HepG2 (cell line): Measurements from ENCODE around the gene TSPAN5. TPM values are rescaled to one million over a fixed set of nuclear protein-coding genes. Genes with fewer than 3 reads are reported as not detected.

Experiments used
- ATAC-seq: fragments of 200-7000 bp; cut with Tn5 transposase; 3 replicates; pipeline ENCODE4 v1.9.1; 2020; ENCODE audit warnings: mild to moderate bottlenecking, moderate library complexity
- BruUV-seq: library from RNA; stranded (reverse); fragments of 400-500 nt; replicated peaks from 2 replicates; lab custom pipeline; 2021; lab: Mats Ljungman, UMichigan
- CTCF ChIA-PET: fragments of 300-600 bp; formaldehyde crosslinking; extraction: SDS; loops from one replicate; lab custom pipeline; 2021; ENCODE audit warnings: low total read pairs, inconsistent platforms, low intra/inter-chr PET ratio; lab: Yijun Ruan, JAX
- POLR2A ChIA-PET: fragments of 350-600 bp; sonication (Branson Sonifier 250); formaldehyde crosslinking; loops from one replicate; lab custom pipeline; 2020; ENCODE audit warnings: antibody characterized with exemption, inconsistent platforms; lab: Yijun Ruan, JAX
- DNase-seq: peaks from one replicate; pipeline ENCODE4 v3.0.0-alpha.2; 2015; ENCODE audit warnings: low spot score
- FAIRE-seq: peaks from 3 replicates; lab custom pipeline; 2011; peaks lifted over from hg19 to GRCh38; lab: Jason Lieb, UNC
- H2AFZ ChIP-seq: one replicate; pipeline ENCODE4 v1.6.1; 2011; ENCODE audit warnings: low read length, inconsistent platforms
- H3K27ac ChIP-seq: fragments of 300-600 bp; 3 replicates; pipeline ENCODE4 v1.8.0; 2011; ENCODE audit warnings: mixed run types, mild to moderate bottlenecking, mixed read lengths, low read length, inconsistent platforms; ENCODE audit not compliant: insufficient read depth; ENCODE audit errors: extremely low read length
- H3K27me3 ChIP-seq, 2 experiments: fragments of 200-600 bp in 1 of 2; 2 replicates in 1 of 2; 3 replicates in 1 of 2; pipeline versions ENCODE4 v1.6.0 to v1.8.0; 2011; ENCODE audit warnings: low read length in 2 of 2, mild to moderate bottlenecking in 2 of 2, moderate library complexity in 2 of 2, inconsistent platforms in 1 of 2; ENCODE audit not compliant: insufficient read depth in 2 of 2, control insufficient read depth in 1 of 2
- H3K36me3 ChIP-seq, 2 experiments: fragments of 200-600 bp in 1 of 2; replicated peaks in 1 of 2; 2 replicates in 1 of 2; 3 replicates in 1 of 2; pipeline versions ENCODE4 v1.5.1 to v1.8.0; 2011; ENCODE audit warnings: low read length in 2 of 2, inconsistent platforms in 1 of 2; ENCODE audit not compliant: insufficient read depth in 2 of 2, control insufficient read depth in 1 of 2
- H3K4me1 ChIP-seq: 2 replicates; pipeline ENCODE4 v1.5.1; 2012; ENCODE audit warnings: low read length, inconsistent platforms; ENCODE audit not compliant: insufficient read depth
- H3K4me2 ChIP-seq: 2 replicates; pipeline ENCODE4 v1.6.0; 2011; ENCODE audit warnings: low read depth, low read length, inconsistent platforms
- H3K4me3 ChIP-seq, 3 experiments: fragments of 200-600 bp in 1 of 3; sonication (generic), shearing (Covaris generic) in 1 of 3; replicated peaks in 1 of 3; 2 replicates each; pipeline ENCODE4 v1.5.1; 2011 to 2016; ENCODE audit warnings: low read length in 3 of 3, inconsistent platforms in 2 of 3, low read depth in 2 of 3, mild to moderate bottlenecking in 2 of 3, control low read depth in 1 of 3, mixed read lengths in 1 of 3; ENCODE audit not compliant: insufficient read depth in 1 of 3
- H3K79me2 ChIP-seq: one replicate; pipeline ENCODE4 v1.6.1; 2011; ENCODE audit warnings: low read length, inconsistent platforms; ENCODE audit not compliant: insufficient read depth
- H3K9ac ChIP-seq: 2 replicates; pipeline ENCODE4 v1.6.0; 2011; ENCODE audit warnings: mild to moderate bottlenecking, low read depth, low read length, inconsistent platforms; ENCODE audit not compliant: insufficient read depth
- H3K9me3 ChIP-seq: 2 replicates; pipeline ENCODE4 v1.5.1; 2012; ENCODE audit warnings: mild to moderate bottlenecking, low read length
- H4K20me1 ChIP-seq: 2 replicates; pipeline ENCODE4 v1.6.0; 2011; ENCODE audit warnings: inconsistent platforms, mild to moderate bottlenecking, low read length, moderate library complexity; ENCODE audit not compliant: insufficient read depth
- DDIT3 ChIP-seq: sonication (generic); formaldehyde crosslinking; IDR thresholded peaks from 2 replicates; pipeline ENCODE4 v1.4.0; 2020; ENCODE audit warnings: mild to moderate bottlenecking, missing genetic modification reagents
- DPF2 ChIP-seq: sonication (generic); formaldehyde crosslinking; IDR thresholded peaks from 2 replicates; pipeline ENCODE4 v1.4.0; 2020; ENCODE audit warnings: mild to moderate bottlenecking, low read depth, missing genetic modification reagents, borderline replicate concordance
- FOXO4 ChIP-seq: sonication (generic); formaldehyde crosslinking; conservative IDR thresholded peaks from 2 replicates; pipeline ENCODE4 v1.8.1; 2023; ENCODE audit warnings: missing genetic modification reagents
- NFIB ChIP-seq: sonication (generic); formaldehyde crosslinking; IDR thresholded peaks from 2 replicates; pipeline ENCODE4 v1.9.0; 2021; ENCODE audit warnings: missing genetic modification reagents, mild to moderate bottlenecking, borderline replicate concordance
- PCBP1 ChIP-seq: fragments of 200-400 bp; formaldehyde crosslinking; IDR thresholded peaks from 2 replicates; pipeline ENCODE4 v1.6.1; 2017; ENCODE audit warnings: mild to moderate bottlenecking, low read depth, low read length, borderline replicate concordance
- SALL2 ChIP-seq: sonication (generic); formaldehyde crosslinking; IDR thresholded peaks from 2 replicates; pipeline ENCODE4 v1.8.1; 2023; ENCODE audit warnings: mild to moderate bottlenecking, missing genetic modification reagents, inconsistent platforms
- SP2 ChIP-seq: sonication (generic); formaldehyde crosslinking; IDR thresholded peaks from 2 replicates; pipeline ENCODE4 v1.5.1; 2020; ENCODE audit warnings: mild to moderate bottlenecking, missing genetic modification reagents
- SSRP1 ChIP-seq: IDR thresholded peaks from 2 replicates; pipeline ENCODE4 v1.6.1; 2016; ENCODE audit warnings: control low read depth
- TRIM24 ChIP-seq: sonication (generic); formaldehyde crosslinking; IDR thresholded peaks from 2 replicates; pipeline ENCODE4 v1.8.0; 2022; ENCODE audit warnings: mild to moderate bottlenecking, missing genetic modification reagents
- TSC22D2 ChIP-seq: sonication (generic); formaldehyde crosslinking; IDR thresholded peaks from 2 replicates; pipeline ENCODE4 v1.5.1; 2020; ENCODE audit warnings: missing genetic modification reagents, mild to moderate bottlenecking, borderline replicate concordance
- YEATS2 ChIP-seq: sonication (generic); formaldehyde crosslinking; IDR thresholded peaks from 2 replicates; pipeline ENCODE4 v1.4.0; 2020; ENCODE audit warnings: missing genetic modification reagents, borderline replicate concordance
- ZNF263 ChIP-seq: sonication (generic); formaldehyde crosslinking; IDR thresholded peaks from 2 replicates; pipeline ENCODE4 v1.4.0; 2020; ENCODE audit warnings: missing genetic modification reagents
- ZNF652 ChIP-seq: IDR thresholded peaks from 2 replicates; pipeline ENCODE4 v1.6.1; 2016; ENCODE audit warnings: low read depth, borderline replicate concordance
- ZNF772 ChIP-seq: sonication (generic); formaldehyde crosslinking; IDR thresholded peaks from 2 replicates; pipeline ENCODE4 v1.5.0; 2020; ENCODE audit warnings: mild to moderate bottlenecking, missing genetic modification reagents
- ZNF780A ChIP-seq: sonication (generic); formaldehyde crosslinking; IDR thresholded peaks from 2 replicates; pipeline ENCODE4 v1.8.0; 2022; ENCODE audit warnings: mild to moderate bottlenecking, missing genetic modification reagents, moderate library complexity
- WGBS: methylation state at CpG from one replicate; pipeline ENCODE4 v1.1.6; 2017; ENCODE audit warnings: low lambda C conversion rate; 5-methylcytosine and 5-hydroxymethylcytosine counted together
- in situ Hi-C: cut with HindIII; loops from 2 replicates; pipeline ENCODE4 v1.10.0; 2017; ENCODE audit warnings: low pct_unique_long_range_greater_than_20kb; ENCODE audit not compliant: extremely low pct_ligation_motif_present
- intact Hi-C: fragments of 100-400 bp; cut with micrococcal nuclease; formaldehyde crosslinking; loops from one replicate; pipeline ENCODE4 v1.10.0; 2022; ENCODE audit not compliant: unreplicated experiment
- polyA plus RNA-seq, 8 experiments: library from polyadenylated mRNA; depleted of rRNA in 3 of 8; stranded (reverse) in 7 of 8; unstranded in 1 of 8; fragments of >200 nt; fragmentation: Illumina TruSeq in 4 of 8; extraction: Trizol in 4 of 8; gene quantifications; 2 replicates each; pipeline versions ENCODE4 v1.2.1 to v1.2.3, GENCODE V29; 2011 to 2016; ENCODE audit warnings: low read depth in 4 of 8, missing spikeins in 1 of 8, mixed read lengths in 1 of 8; ENCODE audit not compliant: insufficient read depth in 1 of 8
- total RNA-seq, 5 experiments: library from RNA; depleted of rRNA; stranded (reverse); fragments of >200 nt; fragmentation: Illumina TruSeq; extraction: Trizol; gene quantifications; 2 replicates each; pipeline ENCODE4 v1.2.3, GENCODE V29; 2016; ENCODE audit warnings: low read depth in 1 of 5
- TF ChIP-seq, protein P1 (sequence below): sonication (generic); formaldehyde crosslinking; IDR thresholded peaks from 2 replicates; pipeline ENCODE4 v1.4.0; 2020; ENCODE audit warnings: missing genetic modification reagents

TSPAN5 gene
- total and polyA plus RNA-seq, 2 of the 13 experiments (the other 11 are each of a cell fraction or from before 2014, with no cell fraction given), result 0.20 to 0.53 TPM

DNA sequence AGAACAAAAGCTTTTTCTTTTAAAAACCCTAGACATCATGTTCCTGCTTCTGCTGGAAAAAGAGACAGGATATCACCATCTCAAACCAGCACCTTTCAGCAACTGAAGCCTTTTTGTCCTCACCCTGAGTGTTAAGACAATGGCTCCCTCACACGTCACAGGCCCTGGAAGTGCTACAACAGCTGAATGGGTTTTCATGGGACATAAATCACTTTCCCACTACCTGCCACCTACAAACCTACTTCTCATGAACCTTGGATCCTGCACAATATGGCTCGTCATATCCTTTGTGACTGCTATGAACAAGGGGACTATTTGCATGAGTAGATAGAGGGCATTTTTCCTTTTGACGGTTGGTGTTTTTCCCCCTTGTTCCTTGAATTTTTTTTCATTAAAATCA, 93.6 kb downstream of the TSPAN5 start:
- DNase-seq, result no peak
- FAIRE-seq, result no peak
- in situ Hi-C loops, result no loop called here
- Histone ChIP-seq H3K79me2 (no peaks in the 10 kb centered on the region), H3K36me3 (no peaks in the 10 kb centered on the region), H3K27me3 (peaks cover 0 to 1% of the 10 kb centered on the region in 2 experiments; a peak in 1 of 5 replicates), H3K9ac (no peak overlapping the region), H3K4me2 (no peak overlapping the region), H2AFZ (no peak overlapping the region), H3K4me1 (no peaks in the 10 kb centered on the region), H3K27ac (no peak overlapping the region), H3K4me3 (no peak overlapping the region), H4K20me1 (no peaks in the 10 kb centered on the region), H3K9me3 (no peaks in the 10 kb centered on the region)
- 28% methylated on average over 3 of the region's 3 CpGs for WGBS
- intact Hi-C loops, result no loop called here
- TF ChIP-seq YEATS2 (CRISPR knock-in tag), result no peak
- no peak for TF ChIP-seq ZNF652 (CRISPR knock-in tag)
- TF ChIP-seq SP2 (CRISPR knock-in tag), result no peak
- no peak for TF ChIP-seq FOXO4 (CRISPR knock-in tag)
- TF ChIP-seq, protein P1, sequence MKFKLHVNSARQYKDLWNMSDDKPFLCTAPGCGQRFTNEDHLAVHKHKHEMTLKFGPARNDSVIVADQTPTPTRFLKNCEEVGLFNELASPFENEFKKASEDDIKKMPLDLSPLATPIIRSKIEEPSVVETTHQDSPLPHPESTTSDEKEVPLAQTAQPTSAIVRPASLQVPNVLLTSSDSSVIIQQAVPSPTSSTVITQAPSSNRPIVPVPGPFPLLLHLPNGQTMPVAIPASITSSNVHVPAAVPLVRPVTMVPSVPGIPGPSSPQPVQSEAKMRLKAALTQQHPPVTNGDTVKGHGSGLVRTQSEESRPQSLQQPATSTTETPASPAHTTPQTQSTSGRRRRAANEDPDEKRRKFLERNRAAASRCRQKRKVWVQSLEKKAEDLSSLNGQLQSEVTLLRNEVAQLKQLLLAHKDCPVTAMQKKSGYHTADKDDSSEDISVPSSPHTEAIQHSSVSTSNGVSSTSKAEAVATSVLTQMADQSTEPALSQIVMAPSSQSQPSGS (CRISPR knock-in tag), result no peak
- TF ChIP-seq DDIT3, result no peak
- TF ChIP-seq ZNF263 (CRISPR knock-in tag), result no peak
- TF ChIP-seq ZNF780A (CRISPR knock-in tag), result no peak
- TF ChIP-seq TSC22D2, result no peak
- no peak for TF ChIP-seq DPF2
- TF ChIP-seq SSRP1 (CRISPR knock-in tag), result no peak
- no peak for TF ChIP-seq NFIB (CRISPR knock-in tag)
- TF ChIP-seq SALL2 (CRISPR knock-in tag), result no peak
- no peak for TF ChIP-seq ZNF772 (CRISPR knock-in tag)
- TF ChIP-seq TRIM24 (CRISPR knock-in tag), result no peak
- no peak for TF ChIP-seq PCBP1
- ChIA-PET CTCF (no interaction called here), POLR2A (no interaction called here)
- no peak for ATAC-seq
- BruUV-seq, result no TSS peak
